NB4 (cell line): ENCODE data around the gene NKIRAS1.

Experiments used
- DNase-seq: peaks from one replicate; pipeline ENCODE4 v3.0.0; 2010; ENCODE audit warnings: low read depth
- H3K4me3 ChIP-seq: one replicate; pipeline ENCODE4 v1.5.1; 2011; ENCODE audit warnings: mild to moderate bottlenecking, low read depth, low read length, moderate library complexity
- MYC ChIP-seq: IDR thresholded peaks from 2 replicates; pipeline ENCODE4 v1.6.1; 2011; ENCODE audit warnings: low read depth, low read length
- POLR2A ChIP-seq: IDR thresholded peaks from 2 replicates; pipeline ENCODE4 v1.6.1; 2011; ENCODE audit warnings: mild to moderate bottlenecking; ENCODE audit not compliant: insufficient read length; ENCODE audit errors: extremely low read depth
- TF ChIP-seq, protein P1 (sequence below): IDR thresholded peaks from one replicate; pipeline ENCODE4 v1.5.1; 2012; ENCODE audit warnings: low read depth, low read length
- TF ChIP-seq, protein P2 (sequence below): IDR thresholded peaks from 2 replicates; pipeline ENCODE4 v1.6.1; 2011; ENCODE audit warnings: low read depth, low read length

The NKIRAS1 gene

DNA sequence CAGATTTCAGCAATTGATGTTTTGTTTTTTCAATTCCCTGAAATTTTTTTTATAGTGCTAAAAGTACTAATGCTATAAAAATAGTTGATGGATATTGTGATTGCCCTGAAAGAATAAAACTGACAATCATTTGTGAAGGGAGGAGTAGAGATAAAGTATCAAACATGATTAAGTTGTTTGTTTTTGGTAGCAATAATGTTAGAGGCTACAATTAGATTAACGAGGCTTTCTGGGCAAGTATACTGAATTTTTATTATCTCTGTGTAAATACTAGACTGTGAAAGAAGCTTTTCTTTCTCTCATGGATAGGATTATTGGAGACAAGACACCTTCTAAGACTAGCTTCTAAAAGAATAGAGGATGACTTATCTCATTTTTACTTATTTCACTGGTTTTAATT, 43.9 kb upstream of the NKIRAS1 start:
- no peak for DNase-seq
- no peak overlapping the region for H3K4me3 ChIP-seq
- TF ChIP-seq, protein P1, sequence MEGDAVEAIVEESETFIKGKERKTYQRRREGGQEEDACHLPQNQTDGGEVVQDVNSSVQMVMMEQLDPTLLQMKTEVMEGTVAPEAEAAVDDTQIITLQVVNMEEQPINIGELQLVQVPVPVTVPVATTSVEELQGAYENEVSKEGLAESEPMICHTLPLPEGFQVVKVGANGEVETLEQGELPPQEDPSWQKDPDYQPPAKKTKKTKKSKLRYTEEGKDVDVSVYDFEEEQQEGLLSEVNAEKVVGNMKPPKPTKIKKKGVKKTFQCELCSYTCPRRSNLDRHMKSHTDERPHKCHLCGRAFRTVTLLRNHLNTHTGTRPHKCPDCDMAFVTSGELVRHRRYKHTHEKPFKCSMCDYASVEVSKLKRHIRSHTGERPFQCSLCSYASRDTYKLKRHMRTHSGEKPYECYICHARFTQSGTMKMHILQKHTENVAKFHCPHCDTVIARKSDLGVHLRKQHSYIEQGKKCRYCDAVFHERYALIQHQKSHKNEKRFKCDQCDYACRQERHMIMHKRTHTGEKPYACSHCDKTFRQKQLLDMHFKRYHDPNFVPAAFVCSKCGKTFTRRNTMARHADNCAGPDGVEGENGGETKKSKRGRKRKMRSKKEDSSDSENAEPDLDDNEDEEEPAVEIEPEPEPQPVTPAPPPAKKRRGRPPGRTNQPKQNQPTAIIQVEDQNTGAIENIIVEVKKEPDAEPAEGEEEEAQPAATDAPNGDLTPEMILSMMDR = no peak
- TF ChIP-seq, protein P2, sequence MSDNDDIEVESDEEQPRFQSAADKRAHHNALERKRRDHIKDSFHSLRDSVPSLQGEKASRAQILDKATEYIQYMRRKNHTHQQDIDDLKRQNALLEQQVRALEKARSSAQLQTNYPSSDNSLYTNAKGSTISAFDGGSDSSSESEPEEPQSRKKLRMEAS = no peak
- TF ChIP-seq POLR2A = no peak
- TF ChIP-seq MYC = no peak

DNA sequence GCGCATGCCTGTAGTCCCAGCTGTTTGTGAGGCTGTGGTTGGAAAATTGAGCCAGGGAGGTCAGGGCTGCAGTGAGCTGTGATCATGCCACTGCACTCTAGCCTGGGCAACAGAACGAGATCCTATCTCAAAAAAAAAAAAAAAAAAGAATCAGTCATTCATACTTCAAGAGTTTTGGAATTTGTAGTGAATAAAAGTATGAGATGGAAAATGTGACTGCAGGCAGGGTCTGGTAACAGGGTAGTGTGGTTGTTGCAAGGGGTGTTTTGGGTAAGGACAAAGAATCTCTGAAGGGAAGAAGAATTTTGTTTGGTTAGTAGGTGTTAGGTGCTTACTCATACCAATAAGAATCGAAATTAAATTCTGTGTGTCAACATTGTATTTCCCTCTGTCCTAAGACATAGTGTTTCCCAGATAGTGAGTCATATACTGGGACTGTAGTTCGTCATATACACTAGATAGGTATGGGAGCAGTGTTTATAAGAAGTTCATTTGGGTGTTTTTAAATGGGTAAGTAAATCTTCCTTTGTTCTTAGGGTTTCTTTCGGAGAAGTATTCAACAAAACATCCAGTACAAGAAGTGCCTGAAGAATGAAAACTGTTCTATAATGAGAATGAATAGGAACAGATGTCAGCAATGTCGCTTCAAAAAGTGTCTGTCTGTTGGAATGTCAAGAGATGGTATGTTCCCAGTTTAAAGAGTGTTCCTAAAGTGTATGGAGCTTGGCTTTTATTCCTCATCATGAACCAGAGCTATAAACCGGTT, 42.5 kb upstream of the NKIRAS1 start:
- DNase-seq = no peak
- H3K4me3 ChIP-seq = no peak overlapping the region
- TF ChIP-seq, protein P1 = no peak
- TF ChIP-seq POLR2A = no peak
- TF ChIP-seq, protein P2 = no peak
- no peak for TF ChIP-seq MYC

DNA sequence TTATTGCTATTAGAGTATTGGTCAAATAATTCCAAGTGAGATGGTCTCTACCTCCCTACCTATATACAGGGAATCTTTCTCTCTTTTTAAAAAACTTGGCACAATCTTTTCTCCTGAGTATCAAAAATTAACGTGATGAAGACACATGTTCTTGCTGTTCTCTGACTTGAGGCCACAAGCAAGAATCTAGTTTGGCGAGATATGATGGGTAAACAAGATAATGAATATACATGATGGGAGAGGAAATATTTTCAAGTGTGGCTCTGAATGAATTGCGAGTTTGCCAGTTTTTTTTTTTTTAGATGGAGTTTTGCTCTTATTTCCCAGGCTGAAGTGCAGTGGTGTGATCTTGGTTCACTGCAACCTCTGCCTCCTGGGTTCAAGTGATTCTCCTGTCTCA, 39.9 kb upstream of the NKIRAS1 start:
- H3K4me3 ChIP-seq = no peak overlapping the region
- TF ChIP-seq MYC (no peak), POLR2A (no peak)
- TF ChIP-seq, protein P2 = no peak
- TF ChIP-seq, protein P1 = no peak
- DNase-seq = no peak

DNA sequence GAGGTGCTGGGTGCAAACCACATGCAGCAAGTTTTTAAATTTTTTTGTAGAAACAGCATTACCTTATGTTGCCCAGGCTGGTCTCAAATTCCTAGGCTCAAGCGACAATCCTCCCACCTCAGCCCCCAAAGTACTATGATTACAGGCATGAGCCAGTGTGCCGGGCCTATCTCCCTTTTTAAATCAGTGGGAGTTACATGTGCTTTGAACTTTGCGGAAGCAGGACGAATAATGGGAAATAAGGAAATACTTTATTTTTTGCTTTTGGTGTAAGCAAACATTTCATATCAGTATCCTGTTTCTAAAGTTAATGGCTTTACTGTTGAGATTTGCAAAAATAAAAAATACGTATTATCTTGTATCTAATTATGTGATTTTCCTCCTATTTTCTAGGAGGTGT, 37.4 kb upstream of the NKIRAS1 start:
- H3K4me3 ChIP-seq = no peak overlapping the region
- TF ChIP-seq MYC = no peak
- TF ChIP-seq, protein P1 = no peak
- TF ChIP-seq, protein P2 = no peak
- no peak for TF ChIP-seq POLR2A
- no peak for DNase-seq

DNA sequence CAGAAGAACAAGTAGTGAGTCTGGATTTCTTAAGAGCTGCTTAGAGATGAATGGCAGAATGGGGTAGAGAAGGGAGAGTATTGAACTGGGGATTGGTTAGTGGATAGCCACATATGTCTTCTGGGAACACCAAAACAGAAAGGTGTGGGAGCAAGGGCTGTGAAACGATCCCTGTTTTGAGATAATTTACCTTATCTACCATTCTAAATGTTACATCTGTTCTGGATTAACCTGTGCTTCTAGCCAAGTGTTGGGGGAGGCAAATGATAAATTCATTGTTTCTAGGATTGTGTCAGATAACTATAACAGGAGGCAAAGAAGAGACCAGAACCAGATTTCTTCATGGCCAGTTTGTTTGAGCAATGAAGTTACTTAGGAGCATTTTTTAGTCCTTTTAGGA, 36.7 kb upstream of the NKIRAS1 start:
- no peak overlapping the region for H3K4me3 ChIP-seq
- TF ChIP-seq POLR2A (no peak), MYC (no peak)
- TF ChIP-seq, protein P1 = no peak
- TF ChIP-seq, protein P2 = no peak
- no peak for DNase-seq
